BLaER1 treated with 17β-estradiol and CSF1 and Interleukin-3, amounts not matched to agents 10 nM and 100 nM (cell line): ENCODE results near the gene UBQLN2.
"Not testable (repeated sequence)": the region's sequence is repeated elsewhere in the genome, so short reads cannot be mapped to it uniquely, and the experiment has no call there.

Source experiments
- H3K27ac ChIP-seq, 11 experiments: shearing (Covaris generic); formaldehyde crosslinking; 2 replicates each; pipeline ENCODE4 v1.8.1; 2022
- H3K27me3 ChIP-seq, 11 experiments: shearing (Covaris generic); formaldehyde crosslinking; 2 replicates each; pipeline ENCODE4 v1.8.1; 2022
- H3K36me3 ChIP-seq, 11 experiments: shearing (Covaris generic); formaldehyde crosslinking; 2 replicates each; pipeline ENCODE4 v1.8.1; 2022
- H3K4me1 ChIP-seq, 10 experiments: shearing (Covaris generic); formaldehyde crosslinking; 2 replicates each; pipeline ENCODE4 v1.8.1; 2022
- H3K4me2 ChIP-seq, 11 experiments: shearing (Covaris generic); formaldehyde crosslinking; 2 replicates each; pipeline ENCODE4 v1.8.1; 2022
- H3K4me3 ChIP-seq, 10 experiments: shearing (Covaris generic); formaldehyde crosslinking; 2 replicates each; pipeline ENCODE4 v1.8.1; 2022
- H3K9ac ChIP-seq, 11 experiments: shearing (Covaris generic); formaldehyde crosslinking; 2 replicates each; pipeline ENCODE4 v1.8.1; 2022
- H3K9me3 ChIP-seq, 11 experiments: shearing (Covaris generic); formaldehyde crosslinking; replicated peaks in 1 of 11; 2 replicates each; pipeline ENCODE4 v1.8.1; 2022
- H4K20me1 ChIP-seq, 11 experiments: shearing (Covaris generic); formaldehyde crosslinking; 2 replicates each; pipeline ENCODE4 v1.8.1; 2022
- Cebpa-rat ChIP-seq, 11 experiments: shearing (Covaris generic); IDR thresholded peaks; 2 replicates each; pipeline ENCODE4 v1.8.1; 2022

Gene UBQLN2

GRCh38 chrX:56564921-56565840 is 1.8 kb downstream of the UBQLN2 start:
- TF ChIP-seq Cebpa-rat (IDR thresholded peaks at IDR 0.05): no peak
- Histone ChIP-seq H4K20me1 (peaks cover 25 to 56% (median 44%) of the 10 kb centered on the region in 11 experiments; a peak in 21 of 22 replicates), H3K4me1 (peaks cover 2 to 36% (median 13%) of the 10 kb centered on the region in 10 experiments; a peak in 13 of 20 replicates), H3K27ac (peak overlapping the region in 9 of 11 experiments; percentile 23 to 95 (median 93); a peak in 11 of 22 replicates), H3K36me3 (peaks cover 0 to 17% (median 0%) of the 10 kb centered on the region in 11 experiments; a peak in 8 of 22 replicates), H3K27me3 (peaks cover 39 to 85% (median 69%) of the 10 kb centered on the region in 11 experiments), H3K4me3 (peak overlapping the region; percentile 63 to 79 (median 72)), H3K9me3 (peaks cover 0 to 13% (median 0%) of the 10 kb centered on the region in 11 experiments; a peak in 7 of 22 replicates), H3K9ac (peak overlapping the region; percentile 88 to 95 (median 92)), H3K4me2 (peak overlapping the region; percentile 86 to 94 (median 90))

GRCh38 chrX:56569378-56570057 is 6.1 kb downstream of the UBQLN2 start:
- Histone ChIP-seq H3K27ac (no peak overlapping the region; a peak in 1 of 22 replicates), H3K27me3 (peaks cover 62 to 100% (median 91%) of the 10 kb centered on the region in 11 experiments; a peak in 21 of 22 replicates), H3K36me3 (peaks cover 0 to 29% (median 0%) of the 10 kb centered on the region in 11 experiments; a peak in 8 of 22 replicates), H3K9me3 (peaks cover 0 to 4% (median 0%) of the 10 kb centered on the region in 11 experiments; a peak in 2 of 22 replicates), H3K4me3 (no peak overlapping the region), H3K4me1 (peaks cover 0 to 36% (median 13%) of the 10 kb centered on the region in 10 experiments; a peak in 13 of 20 replicates), H3K4me2 (peak overlapping the region in 8 of 11 experiments; percentile 4 to 48 (median 23); a peak in 9 of 22 replicates), H3K9ac (no peak overlapping the region), H4K20me1 (peaks cover 25 to 56% (median 44%) of the 10 kb centered on the region in 11 experiments; a peak in 21 of 22 replicates)
- TF ChIP-seq Cebpa-rat (IDR thresholded peaks at IDR 0.05): no peak

GRCh38 chrX:56572975-56573374 is 9.5 kb downstream of the UBQLN2 start:
- Histone ChIP-seq H3K9ac (no peak overlapping the region), H3K9me3 (peaks cover 0 to 21% (median 10%) of the 10 kb centered on the region in 11 experiments; a peak in 9 of 22 replicates), H3K4me3 (no peak overlapping the region), H3K4me2 (no peak overlapping the region), H3K36me3 (peaks cover 0 to 38% (median 10%) of the 10 kb centered on the region in 11 experiments; a peak in 12 of 22 replicates), H3K4me1 (peaks cover 0 to 20% (median 13%) of the 10 kb centered on the region in 10 experiments; a peak in 12 of 20 replicates), H3K27me3 (peaks cover 64 to 99% (median 83%) of the 10 kb centered on the region in 11 experiments), H3K27ac (no peak overlapping the region), H4K20me1 (peaks cover 0 to 25% (median 10%) of the 10 kb centered on the region in 11 experiments; a peak in 10 of 22 replicates)
- no peak for TF ChIP-seq Cebpa-rat (IDR thresholded peaks at IDR 0.05)

GRCh38 chrX:56574861-56575260 is 11.4 kb downstream of the UBQLN2 start:
- no peak for TF ChIP-seq Cebpa-rat (IDR thresholded peaks at IDR 0.05)
- Histone ChIP-seq H3K27me3 (peaks cover 65 to 99% (median 83%) of the 10 kb centered on the region in 11 experiments), H3K27ac (no peak overlapping the region)

GRCh38 chrX:56576721-56577120 is 13.3 kb downstream of the UBQLN2 start:
- Histone ChIP-seq H4K20me1 (peaks cover 0 to 8% (median 0%) of the 10 kb centered on the region in 11 experiments; a peak in 1 of 22 replicates), H3K4me1 (no peaks in the 10 kb centered on the region), H3K9ac (no peak overlapping the region), H3K4me2 (no peak overlapping the region), H3K27ac (no peak overlapping the region), H3K27me3 (peaks cover 56 to 96% (median 80%) of the 10 kb centered on the region in 11 experiments), H3K9me3 (peaks cover 27 to 58% (median 37%) of the 10 kb centered on the region in 11 experiments; a peak in 21 of 22 replicates), H3K36me3 (peaks cover 0 to 24% (median 12%) of the 10 kb centered on the region in 11 experiments; a peak in 14 of 22 replicates), H3K4me3 (no peak overlapping the region)
- no peak for TF ChIP-seq Cebpa-rat (IDR thresholded peaks at IDR 0.05)

More at GRCh38 chrX:56574861-56575260, 11.4 kb downstream of the UBQLN2 start:
- Histone ChIP-seq H3K4me1 (peaks cover 0 to 2% (median under 1%) of the 10 kb centered on the region in 10 experiments; a peak in 7 of 20 replicates), H3K9ac (no peak overlapping the region), H4K20me1 (peaks cover 0 to 8% (median 0%) of the 10 kb centered on the region in 11 experiments; a peak in 4 of 22 replicates), H3K4me3 (no peak overlapping the region), H3K36me3 (peaks cover 0 to 24% (median 8%) of the 10 kb centered on the region in 11 experiments; a peak in 12 of 22 replicates), H3K4me2 (no peak overlapping the region), H3K9me3 (peaks cover 8 to 39% (median 19%) of the 10 kb centered on the region in 11 experiments; a peak in 18 of 22 replicates)

- Histone ChIP-seq H3K27me3 (peaks cover 32 to 65% (median 58%) of the 10 kb centered on the region in 11 experiments), H4K20me1 (peaks cover 0 to 12% (median 0%) of the 10 kb centered on the region in 11 experiments; a peak in 3 of 22 replicates), H3K27ac (no peak overlapping the region), H3K4me2 (no peak overlapping the region), H3K4me1 (no peaks in the 10 kb centered on the region), H3K9ac (no peak overlapping the region), H3K36me3 (no peaks in the 10 kb centered on the region; a peak in 1 of 22 replicates), H3K4me3 (no peak overlapping the region), H3K9me3 (peaks cover 15 to 31% (median 23%) of the 10 kb centered on the region in 11 experiments)
- TF ChIP-seq Cebpa-rat (IDR thresholded peaks at IDR 0.05): no peak
Measured at GRCh38 chrX:56588397-56589188, 25.2 kb downstream of the UBQLN2 start.

- not testable (repeated sequence) for H3K4me2 ChIP-seq, H3K4me3 ChIP-seq, H3K27ac ChIP-seq, H3K36me3 ChIP-seq, H3K9ac ChIP-seq
- Histone ChIP-seq H3K27me3 (peaks cover 64 to 91% (median 82%) of the 10 kb centered on the region in 11 experiments), H3K9me3 (peaks cover 27 to 43% (median 33%) of the 10 kb centered on the region in 11 experiments), H4K20me1 (peaks cover 0 to 15% (median 0%) of the 10 kb centered on the region in 11 experiments; a peak in 3 of 22 replicates), H3K4me1 (peaks cover 0 to 13% (median 0%) of the 10 kb centered on the region in 10 experiments; a peak in 4 of 20 replicates)
Measured at GRCh38 chrX:56591830-56592229, 28.4 kb downstream of the UBQLN2 start.
